ENCODE data around the gene PIAS1. TPM values are rescaled to one million over a fixed set of nuclear protein-coding genes. Genes with fewer than 3 reads are reported as not detected.

Gene PIAS1
- total RNA-seq, 4 donors from 2014 or later = 19.9 to 69.2 (median 26.6) TPM

DNA sequence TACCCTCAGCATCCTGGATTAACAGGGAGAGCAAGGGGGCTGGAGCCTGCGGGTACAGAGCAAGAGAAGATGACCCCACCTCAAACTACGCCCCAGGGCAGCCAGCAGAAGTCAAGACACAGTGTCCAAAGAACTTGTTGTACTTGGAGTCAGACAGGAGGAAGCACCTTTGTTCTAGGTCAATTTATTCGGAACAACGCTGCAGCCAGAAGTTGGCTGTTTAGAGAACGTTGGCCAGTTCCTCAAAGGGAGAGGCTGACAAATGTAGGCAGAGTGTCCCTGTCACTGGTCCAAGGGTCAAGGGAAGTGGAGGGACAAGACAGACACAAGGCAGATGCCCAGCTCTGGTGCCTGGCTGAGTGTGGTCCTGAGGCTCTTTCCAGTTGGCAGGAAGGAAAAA is 32.1 kb upstream of the PIAS1 start:
- no peak for DNase-seq
- Histone ChIP-seq H3K4me1 (no peaks in the 10 kb centered on the region), H3K9me3 (no peaks in the 10 kb centered on the region), H3K27ac (no peak overlapping the region), H3K4me3 (no peak overlapping the region), H3K36me3 (no peaks in the 10 kb centered on the region), H3K27me3 (no peaks in the 10 kb centered on the region)
- intact Hi-C loops (cut with DNase I) = no loop called here
- TF ChIP-seq POLR2A (IDR thresholded peaks at IDR 0.05) = no peak
- TF ChIP-seq, protein P1, sequence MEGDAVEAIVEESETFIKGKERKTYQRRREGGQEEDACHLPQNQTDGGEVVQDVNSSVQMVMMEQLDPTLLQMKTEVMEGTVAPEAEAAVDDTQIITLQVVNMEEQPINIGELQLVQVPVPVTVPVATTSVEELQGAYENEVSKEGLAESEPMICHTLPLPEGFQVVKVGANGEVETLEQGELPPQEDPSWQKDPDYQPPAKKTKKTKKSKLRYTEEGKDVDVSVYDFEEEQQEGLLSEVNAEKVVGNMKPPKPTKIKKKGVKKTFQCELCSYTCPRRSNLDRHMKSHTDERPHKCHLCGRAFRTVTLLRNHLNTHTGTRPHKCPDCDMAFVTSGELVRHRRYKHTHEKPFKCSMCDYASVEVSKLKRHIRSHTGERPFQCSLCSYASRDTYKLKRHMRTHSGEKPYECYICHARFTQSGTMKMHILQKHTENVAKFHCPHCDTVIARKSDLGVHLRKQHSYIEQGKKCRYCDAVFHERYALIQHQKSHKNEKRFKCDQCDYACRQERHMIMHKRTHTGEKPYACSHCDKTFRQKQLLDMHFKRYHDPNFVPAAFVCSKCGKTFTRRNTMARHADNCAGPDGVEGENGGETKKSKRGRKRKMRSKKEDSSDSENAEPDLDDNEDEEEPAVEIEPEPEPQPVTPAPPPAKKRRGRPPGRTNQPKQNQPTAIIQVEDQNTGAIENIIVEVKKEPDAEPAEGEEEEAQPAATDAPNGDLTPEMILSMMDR (IDR thresholded peaks at IDR 0.05) = no peak
- 76 to 86% methylated on average over 5 of the region's 5 CpGs for WGBS, 2 donors

DNA sequence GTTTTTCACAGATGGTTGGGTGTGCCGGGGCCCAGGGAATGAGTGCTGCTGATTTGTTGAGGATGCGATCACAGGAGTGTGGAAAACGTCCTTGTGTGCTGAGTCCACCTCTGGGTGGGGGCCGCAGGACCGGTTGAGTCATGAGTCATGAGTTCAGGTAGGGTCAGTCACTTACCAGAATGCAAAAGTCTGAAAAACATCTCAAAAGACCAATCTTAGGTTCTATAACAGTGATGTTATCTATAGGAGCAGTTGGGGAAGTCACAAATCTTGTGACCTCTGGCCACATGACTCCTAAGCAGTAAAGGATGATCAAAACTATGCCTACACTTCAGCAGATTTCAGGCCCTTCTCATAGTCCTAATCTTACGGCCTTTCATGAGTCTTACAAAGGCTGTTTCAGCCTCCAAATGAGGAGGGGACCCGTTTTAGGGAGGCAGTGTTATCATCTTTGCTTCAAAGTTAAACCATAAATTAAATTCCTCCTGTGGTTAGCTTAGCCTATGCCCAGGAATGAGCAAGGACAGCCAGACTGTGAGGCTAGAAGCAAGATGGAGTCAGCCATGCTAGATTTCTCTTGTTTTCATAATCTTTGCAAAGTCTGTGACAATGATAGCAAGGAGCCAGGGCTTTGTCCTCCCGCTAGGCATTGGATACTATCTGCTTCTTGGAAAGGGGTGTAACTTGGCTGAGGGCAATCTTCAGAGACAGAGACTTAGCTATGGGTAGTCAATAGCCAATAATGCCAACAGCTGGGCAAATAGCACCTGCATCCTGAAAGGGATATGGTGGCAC is 30.6 kb upstream of the PIAS1 start:
- Histone ChIP-seq H3K36me3 (no peaks in the 10 kb centered on the region), H3K4me1 (no peaks in the 10 kb centered on the region), H3K27ac (no peak overlapping the region), H3K27me3 (no peaks in the 10 kb centered on the region), H3K9me3 (no peaks in the 10 kb centered on the region), H3K4me3 (no peak overlapping the region)
- DNase-seq = no peak
- 72 to 87% methylated on average over 8 of the region's 8 CpGs for WGBS, 2 donors
- TF ChIP-seq, protein P1 (IDR thresholded peaks at IDR 0.05) = no peak
- TF ChIP-seq POLR2A (IDR thresholded peaks at IDR 0.05) = no peak
- intact Hi-C loops (cut with DNase I) = no loop called here

DNA sequence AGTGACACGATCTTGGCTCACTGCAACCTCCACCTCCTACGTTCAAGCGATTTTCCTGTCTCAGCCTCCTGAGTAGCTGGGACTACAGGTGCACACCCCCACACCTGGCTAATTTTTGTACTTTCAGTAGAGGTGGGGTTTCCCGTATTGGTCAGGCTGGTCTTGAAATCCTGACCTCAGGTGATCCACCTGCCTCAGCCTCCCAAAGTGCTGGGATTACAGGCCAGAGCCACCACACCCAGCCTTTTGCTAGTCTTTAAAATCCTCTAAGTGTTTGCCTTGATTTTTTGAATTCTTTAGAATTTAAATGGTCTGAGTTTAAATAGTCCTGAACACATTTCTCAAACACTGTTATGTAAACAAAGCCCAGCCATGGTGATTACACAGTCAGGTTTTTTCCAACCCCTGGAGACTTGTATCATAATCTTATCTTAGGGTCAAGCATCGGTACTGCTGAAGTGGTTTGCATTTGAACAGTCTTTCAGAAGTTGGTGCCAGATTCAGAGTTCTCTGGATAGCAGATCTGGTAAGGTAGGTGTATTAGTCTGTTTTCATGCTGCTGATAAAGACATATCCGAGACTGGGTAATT is 28.2 kb upstream of the PIAS1 start:
- TF ChIP-seq, protein P1 (IDR thresholded peaks at IDR 0.05) = no peak
- no peak for TF ChIP-seq POLR2A (IDR thresholded peaks at IDR 0.05)
- no peak for DNase-seq
- intact Hi-C loops (cut with DNase I) = no loop called here

DNA sequence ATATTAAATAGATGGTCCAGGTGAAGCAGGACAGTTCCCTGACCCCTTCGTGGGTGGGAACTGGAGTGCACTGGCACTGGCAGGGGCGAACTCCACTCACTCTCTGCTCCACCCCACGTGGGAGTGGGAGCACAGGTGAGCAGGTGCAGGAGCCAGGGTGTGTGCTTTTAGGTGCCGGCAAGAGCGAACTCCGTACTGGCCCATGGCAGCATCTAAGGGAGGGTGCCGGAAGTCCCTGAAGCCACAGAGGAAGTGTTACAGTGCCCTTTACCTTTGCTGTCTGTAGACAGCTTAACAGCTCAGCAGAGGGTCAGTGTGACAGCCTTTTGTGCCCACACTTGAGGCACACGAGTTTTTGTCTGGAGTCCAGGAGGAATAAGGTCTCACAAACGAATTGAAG is 26.7 kb upstream of the PIAS1 start:
- WGBS, 2 donors = 51 to 68% methylated on average over 7 to 8 of the region's 9 CpGs
- intact Hi-C loops (cut with DNase I) = no loop called here
- DNase-seq = no peak

More for the DNA sequence above, 28.2 kb upstream of the PIAS1 start:
- H3K4me1 ChIP-seq = no peaks in the 10 kb centered on the region
- H3K27ac ChIP-seq = no peak overlapping the region
- no peak overlapping the region for H3K4me3 ChIP-seq
- H3K36me3 ChIP-seq = no peaks in the 10 kb centered on the region
- H3K9me3 ChIP-seq = no peaks in the 10 kb centered on the region
- 77 to 79% methylated on average over 6 of the region's 6 CpGs for WGBS, 2 donors
- no peaks in the 10 kb centered on the region for H3K27me3 ChIP-seq

More for the DNA sequence above, 26.7 kb upstream of the PIAS1 start:
- TF ChIP-seq, protein P1 (IDR thresholded peaks at IDR 0.05) = no peak
- no peak for TF ChIP-seq POLR2A (IDR thresholded peaks at IDR 0.05)
- Histone ChIP-seq H3K9me3 (no peaks in the 10 kb centered on the region), H3K27me3 (no peaks in the 10 kb centered on the region), H3K36me3 (no peaks in the 10 kb centered on the region), H3K4me1 (no peaks in the 10 kb centered on the region), H3K27ac (no peak overlapping the region), H3K4me3 (no peak overlapping the region)
